ENCODE measurements around the gene TMEM131.

DNA sequence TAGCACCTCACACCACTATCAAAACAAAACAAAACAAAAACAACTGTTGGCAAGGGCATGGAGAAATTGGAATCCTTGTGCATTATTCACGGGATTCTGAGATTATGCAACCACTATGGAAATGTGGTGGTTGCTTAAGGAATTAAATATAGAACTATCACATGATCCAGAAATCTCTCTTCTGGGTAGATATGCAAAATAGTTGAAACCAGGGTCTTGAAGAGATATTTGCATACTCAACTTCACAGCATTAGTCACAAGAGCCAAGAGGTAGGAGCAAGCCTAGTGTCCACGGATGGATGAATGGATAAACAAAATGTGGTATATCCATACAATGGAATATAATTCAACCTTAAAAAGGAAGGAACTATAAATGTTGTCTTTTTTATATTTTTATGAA, 7.0 kb downstream of the TMEM131 start:
- TF ChIP-seq, protein P1, sequence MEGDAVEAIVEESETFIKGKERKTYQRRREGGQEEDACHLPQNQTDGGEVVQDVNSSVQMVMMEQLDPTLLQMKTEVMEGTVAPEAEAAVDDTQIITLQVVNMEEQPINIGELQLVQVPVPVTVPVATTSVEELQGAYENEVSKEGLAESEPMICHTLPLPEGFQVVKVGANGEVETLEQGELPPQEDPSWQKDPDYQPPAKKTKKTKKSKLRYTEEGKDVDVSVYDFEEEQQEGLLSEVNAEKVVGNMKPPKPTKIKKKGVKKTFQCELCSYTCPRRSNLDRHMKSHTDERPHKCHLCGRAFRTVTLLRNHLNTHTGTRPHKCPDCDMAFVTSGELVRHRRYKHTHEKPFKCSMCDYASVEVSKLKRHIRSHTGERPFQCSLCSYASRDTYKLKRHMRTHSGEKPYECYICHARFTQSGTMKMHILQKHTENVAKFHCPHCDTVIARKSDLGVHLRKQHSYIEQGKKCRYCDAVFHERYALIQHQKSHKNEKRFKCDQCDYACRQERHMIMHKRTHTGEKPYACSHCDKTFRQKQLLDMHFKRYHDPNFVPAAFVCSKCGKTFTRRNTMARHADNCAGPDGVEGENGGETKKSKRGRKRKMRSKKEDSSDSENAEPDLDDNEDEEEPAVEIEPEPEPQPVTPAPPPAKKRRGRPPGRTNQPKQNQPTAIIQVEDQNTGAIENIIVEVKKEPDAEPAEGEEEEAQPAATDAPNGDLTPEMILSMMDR (conservative IDR thresholded peaks at IDR 0.05): no peak
- TF ChIP-seq EZH2 (IDR thresholded peaks at IDR 0.05; ENCODE audit: low read depth): no peak

All from PC-9 (cell line).